Upper lobe of left lung (tissue), 6 donors: Measurements from ENCODE around the gene FANCC. TPM values are rescaled to one million over a fixed set of nuclear protein-coding genes. Genes with fewer than 3 reads are reported as not detected.
A peak's percentile ranks its signal among the peaks of the same experiment; 100 is the strongest.

Experiments
- ATAC-seq, 2 donors: fragments of 200-7000 bp; cut with Tn5 transposase; one replicate each; pipeline ENCODE4 v1.9.1; 2022; ENCODE audit warnings: mild to moderate bottlenecking in 2 of 2, moderate library complexity in 2 of 2; ENCODE audit not compliant: low FRiP score in 2 of 2
- DNase-seq, 2 donors: peaks; one replicate each; pipeline ENCODE4 v3.0.0-alpha.2; 2019 to 2020
- H3K27ac ChIP-seq, 4 donors: fragments of 200-600 bp; sonication (generic); one replicate each; pipeline ENCODE4 v1.5.1; 2016 to 2019
- H3K27me3 ChIP-seq, 4 donors: fragments of 200-600 bp; sonication (generic); one replicate each; pipeline ENCODE4 v1.5.1; 2017 to 2019
- H3K36me3 ChIP-seq, 4 donors: fragments of 200-600 bp; sonication (generic); one replicate each; pipeline ENCODE4 v1.5.1; 2016 to 2019
- H3K4me1 ChIP-seq, 4 donors: fragments of 200-600 bp; sonication (generic); one replicate each; pipeline ENCODE4 v1.5.1; 2018 to 2019
- H3K4me3 ChIP-seq, 4 donors: fragments of 200-600 bp; sonication (generic); one replicate each; pipeline ENCODE4 v1.5.1; 2017 to 2019; ENCODE audit warnings: mild to moderate bottlenecking in 2 of 4, moderate library complexity in 1 of 4
- H3K9me3 ChIP-seq, 4 donors: fragments of 200-600 bp; sonication (generic); one replicate each; pipeline ENCODE4 v1.5.1; 2018 to 2019
- EP300 ChIP-seq, 4 donors: sonication (generic); formaldehyde crosslinking; IDR thresholded peaks; one replicate each; pipeline ENCODE4 v1.5.1; 2017; ENCODE audit warnings: antibody characterized with exemption in 4 of 4, control low read depth in 2 of 4
- POLR2A ChIP-seq, 4 donors: fragments of 450-650 bp; IDR thresholded peaks; one replicate each; pipeline ENCODE4 v1.5.1; 2016 to 2017; ENCODE audit warnings: antibody characterized with exemption in 4 of 4, mild to moderate bottlenecking in 2 of 4
- POLR2AphosphoS5 ChIP-seq, 2 donors: sonication (generic); formaldehyde crosslinking; IDR thresholded peaks; one replicate each; pipeline ENCODE4 v1.5.1; 2017; ENCODE audit warnings: antibody characterized with exemption in 2 of 2
- WGBS, 2 donors: methylation state at CpG; one replicate each; pipeline ENCODE4 v1.1.5; 2017 to 2018; 5-methylcytosine and 5-hydroxymethylcytosine counted together
- total RNA-seq, 6 donors: library from RNA; depleted of rRNA in 4 of 6; stranded (reverse); fragments of >200 nt in 4 of 6; gene quantifications; one replicate each; pipeline versions ENCODE4 v1.1.0 to v1.2.1, GENCODE V29; 2016 to 2021
- TF ChIP-seq, protein P1 (sequence below), 6 experiments: fragments of 450-650 bp in 4 of 6; fragments of 200-600 bp in 2 of 6; sonication (generic) in 2 of 6; IDR thresholded peaks; one replicate each; pipeline ENCODE4 v1.5.1; 2016 to 2019; ENCODE audit warnings: antibody characterized with exemption in 6 of 6
- donor health status: DM: no; HTN: no; CAD: no; lungs with moderate emphysema.
- donor health status: DM: no; HTN: yes; CAD: no; lungs with severe emphysema.

The FANCC gene
- total RNA-seq, 6 donors from 2014 or later: 6.7 to 27.2 (median 10.8) TPM

DNA sequence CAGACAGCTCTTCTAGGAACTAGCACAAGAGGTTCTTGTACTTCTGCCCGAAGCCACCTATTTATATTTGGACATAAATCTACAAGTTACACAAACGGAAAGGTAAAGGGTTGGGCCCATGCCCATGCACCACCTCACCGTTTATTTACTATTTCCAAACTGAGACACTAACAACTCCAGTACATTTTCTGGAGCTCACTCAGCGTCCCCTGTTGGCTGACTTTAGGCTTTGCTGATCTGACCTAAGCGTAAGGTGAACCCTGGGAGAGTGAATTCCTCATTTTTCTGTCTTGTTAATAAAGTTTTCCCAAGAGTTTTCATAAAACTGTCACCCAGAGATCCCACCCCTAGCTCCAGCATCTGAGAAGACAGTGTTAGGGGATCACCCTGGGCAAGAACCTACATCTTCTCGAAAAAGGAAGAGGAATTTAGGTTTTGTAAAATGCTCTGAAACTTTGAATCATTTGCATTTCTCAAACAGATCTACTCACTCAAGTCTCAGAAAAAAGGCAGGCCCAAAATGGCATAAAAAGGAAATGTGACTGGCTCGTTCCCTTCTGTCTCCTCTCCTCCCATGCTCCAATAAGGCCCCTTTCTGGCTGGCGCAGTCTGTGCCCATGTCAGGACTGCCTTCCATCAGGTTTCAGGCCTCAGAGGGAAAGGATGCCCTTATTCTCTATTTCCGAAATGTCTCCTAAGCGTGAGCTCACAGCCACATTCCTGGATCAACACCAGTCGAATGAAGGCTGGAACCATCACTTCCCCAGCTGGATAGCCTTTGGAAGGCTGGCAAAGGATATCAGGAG is 201.3 kb downstream of the FANCC start:
- peak overlapping the region in 1 of 4 donors; percentile 33 for H3K27ac ChIP-seq

DNA sequence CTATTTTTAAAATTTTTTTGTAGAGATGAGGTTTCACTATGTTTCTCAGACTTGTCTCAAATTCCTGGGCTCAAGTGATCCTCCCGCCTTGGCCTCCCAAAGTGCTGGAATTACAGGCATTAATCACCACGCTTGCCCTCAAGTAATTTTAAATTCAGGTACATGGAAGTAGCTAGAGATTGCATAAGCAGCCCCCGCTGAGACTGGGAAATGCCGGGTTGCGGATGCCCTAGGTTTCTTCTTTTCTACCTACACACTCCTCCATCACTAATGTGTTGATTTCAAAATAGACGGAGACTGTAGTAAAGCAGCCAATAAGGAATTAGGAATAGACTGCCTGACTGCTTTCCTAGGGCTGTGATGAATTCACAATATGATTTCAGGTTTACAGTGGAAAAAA is 202.4 kb downstream of the FANCC start:
- WGBS, 2 donors: 96% methylated on average over 6 of the region's 6 CpGs
- Histone ChIP-seq H3K36me3 (peaks cover 0 to 29% (median 10%) of the 10 kb centered on the region in 4 donors), H3K27me3 (no peaks in the 10 kb centered on the region), H3K9me3 (no peaks in the 10 kb centered on the region), H3K4me1 (no peaks in the 10 kb centered on the region), H3K4me3 (no peak overlapping the region), H3K27ac (no peak overlapping the region)
- no peak for ATAC-seq
- no peak for DNase-seq
- no peak for TF ChIP-seq POLR2A (IDR thresholded peaks at IDR 0.05)
- TF ChIP-seq, protein P1, sequence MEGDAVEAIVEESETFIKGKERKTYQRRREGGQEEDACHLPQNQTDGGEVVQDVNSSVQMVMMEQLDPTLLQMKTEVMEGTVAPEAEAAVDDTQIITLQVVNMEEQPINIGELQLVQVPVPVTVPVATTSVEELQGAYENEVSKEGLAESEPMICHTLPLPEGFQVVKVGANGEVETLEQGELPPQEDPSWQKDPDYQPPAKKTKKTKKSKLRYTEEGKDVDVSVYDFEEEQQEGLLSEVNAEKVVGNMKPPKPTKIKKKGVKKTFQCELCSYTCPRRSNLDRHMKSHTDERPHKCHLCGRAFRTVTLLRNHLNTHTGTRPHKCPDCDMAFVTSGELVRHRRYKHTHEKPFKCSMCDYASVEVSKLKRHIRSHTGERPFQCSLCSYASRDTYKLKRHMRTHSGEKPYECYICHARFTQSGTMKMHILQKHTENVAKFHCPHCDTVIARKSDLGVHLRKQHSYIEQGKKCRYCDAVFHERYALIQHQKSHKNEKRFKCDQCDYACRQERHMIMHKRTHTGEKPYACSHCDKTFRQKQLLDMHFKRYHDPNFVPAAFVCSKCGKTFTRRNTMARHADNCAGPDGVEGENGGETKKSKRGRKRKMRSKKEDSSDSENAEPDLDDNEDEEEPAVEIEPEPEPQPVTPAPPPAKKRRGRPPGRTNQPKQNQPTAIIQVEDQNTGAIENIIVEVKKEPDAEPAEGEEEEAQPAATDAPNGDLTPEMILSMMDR (IDR thresholded peaks at IDR 0.05): no peak
- TF ChIP-seq POLR2AphosphoS5 (IDR thresholded peaks at IDR 0.05): no peak

More for the DNA sequence above, 201.3 kb downstream of the FANCC start:
- Histone ChIP-seq H3K4me1 (no peaks in the 10 kb centered on the region), H3K4me3 (no peak overlapping the region), H3K27me3 (no peaks in the 10 kb centered on the region), H3K9me3 (no peaks in the 10 kb centered on the region), H3K36me3 (peaks cover 0 to 24% (median 8%) of the 10 kb centered on the region in 4 donors)
- ATAC-seq (peak; percentile 28 to 33), DNase-seq (peak in 1 of 2 donors; percentile 61)
- TF ChIP-seq POLR2A (IDR thresholded peaks at IDR 0.05) (no peak), POLR2AphosphoS5 (IDR thresholded peaks at IDR 0.05) (no peak), EP300 (IDR thresholded peaks at IDR 0.05) (no peak)
- TF ChIP-seq, protein P1 (IDR thresholded peaks at IDR 0.05): peak in 4 of 6 experiments; percentile 9 to 54 (median 48)
- WGBS, 2 donors: 79 to 80% methylated on average over 11 of the region's 11 CpGs

DNA sequence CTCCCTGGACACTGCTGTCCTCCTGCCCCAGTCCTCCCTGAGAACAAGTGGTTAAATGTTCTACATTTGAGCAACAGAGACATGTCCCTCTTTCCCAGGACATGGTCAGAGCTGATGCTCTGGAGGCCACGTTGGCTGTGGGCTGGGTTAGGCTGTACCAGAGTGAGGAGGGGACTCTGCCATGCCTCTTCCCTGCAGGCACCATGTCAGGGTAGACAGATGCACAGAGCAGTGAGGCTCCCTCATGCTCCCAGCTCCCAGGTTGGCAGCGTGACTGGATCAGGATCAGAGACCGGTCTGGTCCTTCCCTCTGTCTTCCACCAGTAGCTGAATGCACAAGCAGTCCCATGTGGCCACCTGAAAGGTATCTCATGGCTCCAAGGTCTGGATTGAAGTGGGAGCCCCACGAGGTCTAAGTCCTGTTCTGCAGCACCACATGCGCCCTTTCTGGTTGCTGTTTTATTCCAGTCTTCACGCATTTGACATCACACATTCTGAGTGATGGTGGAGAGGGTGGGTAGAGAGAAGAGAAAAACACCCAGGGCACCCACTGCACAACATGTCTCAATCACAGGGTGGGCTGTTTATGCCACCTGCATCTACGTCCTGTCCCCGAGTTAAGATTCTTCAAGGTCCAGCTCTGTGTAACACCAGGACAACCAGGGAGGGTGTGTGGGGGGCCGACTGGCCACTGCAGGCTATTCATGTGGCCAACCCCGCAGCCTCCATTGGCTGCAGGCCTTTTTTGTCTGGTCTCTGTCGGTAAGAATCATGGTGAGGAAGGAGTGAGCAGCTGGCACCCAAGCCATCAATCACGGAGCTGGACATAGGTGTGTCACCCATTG is 204.9 kb downstream of the FANCC start:
- Histone ChIP-seq H3K9me3 (no peaks in the 10 kb centered on the region), H3K27me3 (no peaks in the 10 kb centered on the region), H3K4me3 (no peak overlapping the region), H3K36me3 (peaks cover 0 to 44% (median 12%) of the 10 kb centered on the region in 4 donors), H3K27ac (no peak overlapping the region), H3K4me1 (no peaks in the 10 kb centered on the region)
- ATAC-seq: no peak
- 90 to 96% methylated on average over 10 to 12 of the region's 12 CpGs for WGBS, 2 donors
- TF ChIP-seq, protein P1 (IDR thresholded peaks at IDR 0.05): no peak
- no peak for TF ChIP-seq POLR2A (IDR thresholded peaks at IDR 0.05)
- no peak for TF ChIP-seq EP300 (IDR thresholded peaks at IDR 0.05)
- TF ChIP-seq POLR2AphosphoS5 (IDR thresholded peaks at IDR 0.05): no peak
- DNase-seq: no peak

DNA sequence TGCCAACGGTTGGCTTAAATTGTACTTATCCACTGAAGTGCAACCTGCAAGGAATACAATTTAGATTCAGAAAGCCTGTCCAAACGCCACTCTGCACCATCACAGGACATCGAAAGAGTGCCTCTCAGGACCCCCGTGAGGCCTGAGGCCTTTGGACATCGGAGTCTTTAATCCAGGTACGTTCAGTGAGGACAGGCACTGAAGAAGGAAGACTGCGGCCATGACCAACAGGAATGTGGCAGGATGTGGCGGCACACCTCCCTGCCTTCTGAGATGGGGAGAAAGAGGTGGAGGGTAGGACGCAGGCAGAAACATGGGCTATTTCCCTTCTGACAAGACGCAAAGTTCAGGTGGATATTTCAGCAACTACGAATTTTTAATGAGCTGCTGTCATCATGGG is 205.8 kb downstream of the FANCC start:
- Histone ChIP-seq H3K9me3 (no peaks in the 10 kb centered on the region), H3K4me1 (no peaks in the 10 kb centered on the region), H3K27me3 (no peaks in the 10 kb centered on the region), H3K4me3 (no peak overlapping the region), H3K36me3 (peaks cover 0 to 52% (median 18%) of the 10 kb centered on the region in 4 donors), H3K27ac (no peak overlapping the region)
- WGBS, 2 donors: 94 to 97% methylated on average over 11 of the region's 11 CpGs
- TF ChIP-seq EP300 (IDR thresholded peaks at IDR 0.05) (no peak), POLR2AphosphoS5 (IDR thresholded peaks at IDR 0.05) (no peak), POLR2A (IDR thresholded peaks at IDR 0.05) (no peak)
- TF ChIP-seq, protein P1 (IDR thresholded peaks at IDR 0.05): no peak
- no peak for DNase-seq
- no peak for ATAC-seq
